ENCODE measurements around the gene TYK2. TPM values are rescaled to one million over a fixed set of nuclear protein-coding genes. Genes with fewer than 3 reads are reported as not detected.

TYK2 gene
- total and polyA plus RNA-seq, 2 of the 13 experiments (the other 11 are each of a cell fraction or from before 2014, with no cell fraction given), result 38.8 to 60.1 TPM

DNA sequence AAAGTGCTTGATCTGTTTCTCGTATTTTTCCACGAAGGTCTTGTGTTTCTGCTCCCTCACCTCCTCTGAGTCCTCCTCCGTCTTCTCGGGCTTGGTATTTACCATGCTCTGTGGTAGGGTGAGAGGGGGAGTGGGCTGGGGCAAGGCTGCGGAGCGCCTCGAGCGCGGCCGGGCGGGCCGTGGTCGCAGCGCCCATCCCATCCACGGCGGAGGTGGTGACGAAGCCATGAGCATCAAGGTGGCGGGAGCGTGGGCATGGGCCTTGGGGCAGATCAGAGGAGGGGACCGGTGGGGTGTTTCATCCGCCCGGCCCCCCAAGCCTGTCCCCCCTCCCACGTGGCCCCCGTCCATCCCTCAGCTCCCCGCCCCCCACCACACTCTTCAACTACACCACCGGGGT is 15.1 kb upstream of the TYK2 start:
- ChIA-PET POLR2A (interaction anchor here (1.6 kb wide), 1 partner anchor 13 kb away, joined by 3 read pairs; no protein-coding TSS in a partner anchor), CTCF (ENCODE audit: low intra/inter-chr PET ratio, low total read pairs) (no interaction called here)
- no peaks in the 10 kb centered on the region for H3K9me3 ChIP-seq (ENCODE audit: low read length)
- no peak for ATAC-seq
- H2AFZ ChIP-seq (ENCODE audit: low read length), result no peak overlapping the region
- peaks cover 16 to 61% of the 10 kb centered on the region in 2 experiments; a peak in 4 of 5 replicates for H3K36me3 ChIP-seq (replicated peaks in 1 of 2; ENCODE audit: control insufficient read depth in 1 of 2, insufficient read depth in 2 of 2, low read length in 2 of 2)
- no peaks in the 10 kb centered on the region for H3K27me3 ChIP-seq (ENCODE audit: control insufficient read depth in 1 of 2, insufficient read depth in 2 of 2, low read length in 2 of 2)
- H3K4me3 ChIP-seq (replicated peaks in 1 of 3; ENCODE audit: insufficient read depth in 1 of 3, low read depth in 2 of 3, low read length in 3 of 3), result no peak overlapping the region
- no peaks in the 10 kb centered on the region for H3K4me1 ChIP-seq (ENCODE audit: insufficient read depth, low read length)
- no peak overlapping the region for H3K4me2 ChIP-seq (ENCODE audit: low read depth, low read length)
- no peak overlapping the region for H3K27ac ChIP-seq (ENCODE audit: extremely low read length, insufficient read depth, low read length)
- DNase-seq (ENCODE audit: low spot score), result no peak
- in situ Hi-C loops (cut with HindIII; ENCODE audit: extremely low pct_ligation_motif_present, low pct_unique_long_range_greater_than_20kb) (loop anchor here (10.0 kb wide), 1 partner anchor 461 kb away; the partner anchor contains the start of gene OLFM2), intact Hi-C loops (cut with micrococcal nuclease; ENCODE audit: unreplicated experiment) (no loop called here)
- TF ChIP-seq ZNF572 (CRISPR knock-in tag; IDR thresholded peaks at IDR 0.05) (no peak), ZNF160 (CRISPR knock-in tag; IDR thresholded peaks at IDR 0.05) (no peak), ZNF660 (CRISPR knock-in tag; IDR thresholded peaks at IDR 0.05; ENCODE audit: borderline replicate concordance, low read depth) (no peak), CREM (IDR thresholded peaks at IDR 0.05) (no peak), CREM (CRISPR knock-in tag; IDR thresholded peaks at IDR 0.05) (no peak), RBFOX2 (IDR thresholded peaks at IDR 0.05; ENCODE audit: low read depth, low read length) (peak; percentile 40; the same call in 1 of the 2 replicates), ZNF768 (CRISPR knock-in tag; IDR thresholded peaks at IDR 0.05) (no peak)
- FAIRE-seq, result no peak
- H4K20me1 ChIP-seq (ENCODE audit: insufficient read depth, low read length), result 0 out of 2 replicates have a peak, but pooled peaks cover 7% of the 10 kb centered on the region
- H3K79me2 ChIP-seq (ENCODE audit: insufficient read depth, low read length), result peaks cover 19% of the 10 kb centered on the region
- TSS peak; percentile 77 for BruUV-seq (replicated peaks)
- WGBS (ENCODE audit: low lambda C conversion rate), result 98% methylated on average over 26 of the region's 26 CpGs
- H3K9ac ChIP-seq (ENCODE audit: insufficient read depth, low read depth, low read length), result no peak overlapping the region

- H3K4me1 ChIP-seq (ENCODE audit: insufficient read depth, low read length), result no peaks in the 10 kb centered on the region
- peaks cover 16 to 64% of the 10 kb centered on the region in 2 experiments; a peak in 4 of 5 replicates for H3K36me3 ChIP-seq (replicated peaks in 1 of 2; ENCODE audit: control insufficient read depth in 1 of 2, insufficient read depth in 2 of 2, low read length in 2 of 2)
- no peaks in the 10 kb centered on the region for H3K9me3 ChIP-seq (ENCODE audit: low read length)
- peaks cover 16% of the 10 kb centered on the region for H3K79me2 ChIP-seq (ENCODE audit: insufficient read depth, low read length)
- H3K27ac ChIP-seq (ENCODE audit: extremely low read length, insufficient read depth, low read length), result no peak overlapping the region
- no peak overlapping the region for H3K4me3 ChIP-seq (replicated peaks in 1 of 3; ENCODE audit: insufficient read depth in 1 of 3, low read depth in 2 of 3, low read length in 3 of 3)
- 100% methylated on average over 7 of the region's 12 CpGs for WGBS (ENCODE audit: low lambda C conversion rate)
- H3K27me3 ChIP-seq (ENCODE audit: control insufficient read depth in 1 of 2, insufficient read depth in 2 of 2, low read length in 2 of 2), result no peaks in the 10 kb centered on the region
- ATAC-seq (no peak), FAIRE-seq (no peak), DNase-seq (ENCODE audit: low spot score) (no peak)
- in situ Hi-C loops (cut with HindIII; ENCODE audit: extremely low pct_ligation_motif_present, low pct_unique_long_range_greater_than_20kb), result loop anchor here (10.0 kb wide), 1 partner anchor 460 kb away; the partner anchor contains the start of gene OLFM2
- intact Hi-C loops (cut with micrococcal nuclease; ENCODE audit: unreplicated experiment), result no loop called here
- no peak overlapping the region for H2AFZ ChIP-seq (ENCODE audit: low read length)
- ChIA-PET POLR2A (interaction anchor here (1.6 kb wide), 1 partner anchor 13 kb away, joined by 3 read pairs; no protein-coding TSS in a partner anchor), CTCF (ENCODE audit: low intra/inter-chr PET ratio, low total read pairs) (no interaction called here)
- H4K20me1 ChIP-seq (ENCODE audit: insufficient read depth, low read length), result 0 out of 2 replicates have a peak, but pooled peaks cover 7% of the 10 kb centered on the region
- H3K4me2 ChIP-seq (ENCODE audit: low read depth, low read length), result no peak overlapping the region
- no peak overlapping the region for H3K9ac ChIP-seq (ENCODE audit: insufficient read depth, low read depth, low read length)
- no TSS peak for BruUV-seq (replicated peaks)
- no peak for TF ChIP-seq TFDP1 (CRISPR knock-in tag; IDR thresholded peaks at IDR 0.05; ENCODE audit: borderline replicate concordance)
- no peak for TF ChIP-seq ZSCAN5A (CRISPR knock-in tag; IDR thresholded peaks at IDR 0.05; ENCODE audit: borderline replicate concordance)
- no peak for TF ChIP-seq ZNF136 (CRISPR knock-in tag; IDR thresholded peaks at IDR 0.05; ENCODE audit: low read depth)
- TF ChIP-seq SNRNP70 (IDR thresholded peaks at IDR 0.05; ENCODE audit: low read depth, low read length), result no peak
- TF ChIP-seq ARID4A (CRISPR knock-in tag; IDR thresholded peaks at IDR 0.05; ENCODE audit: borderline replicate concordance), result no peak
Observed at GRCh38 chr19:10395003-10395402, 14.6 kb upstream of the TYK2 start.
